ENCODE measurements around the gene OR14C36.
"Not testable (repeated sequence)": the region's sequence is repeated elsewhere in the genome, so short reads cannot be mapped to it uniquely, and the experiment has no call there.

The OR14C36 gene, protein sequence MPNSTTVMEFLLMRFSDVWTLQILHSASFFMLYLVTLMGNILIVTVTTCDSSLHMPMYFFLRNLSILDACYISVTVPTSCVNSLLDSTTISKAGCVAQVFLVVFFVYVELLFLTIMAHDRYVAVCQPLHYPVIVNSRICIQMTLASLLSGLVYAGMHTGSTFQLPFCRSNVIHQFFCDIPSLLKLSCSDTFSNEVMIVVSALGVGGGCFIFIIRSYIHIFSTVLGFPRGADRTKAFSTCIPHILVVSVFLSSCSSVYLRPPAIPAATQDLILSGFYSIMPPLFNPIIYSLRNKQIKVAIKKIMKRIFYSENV

GRCh38 chr1:248348475-248348874 is at the start of gene OR14C36:
Gene OR14C36 (plus strand): TSS chr1:248348775. CDS start chr1:248348775, 0 bp downstream.
- no peak for DNase-seq

DNA sequence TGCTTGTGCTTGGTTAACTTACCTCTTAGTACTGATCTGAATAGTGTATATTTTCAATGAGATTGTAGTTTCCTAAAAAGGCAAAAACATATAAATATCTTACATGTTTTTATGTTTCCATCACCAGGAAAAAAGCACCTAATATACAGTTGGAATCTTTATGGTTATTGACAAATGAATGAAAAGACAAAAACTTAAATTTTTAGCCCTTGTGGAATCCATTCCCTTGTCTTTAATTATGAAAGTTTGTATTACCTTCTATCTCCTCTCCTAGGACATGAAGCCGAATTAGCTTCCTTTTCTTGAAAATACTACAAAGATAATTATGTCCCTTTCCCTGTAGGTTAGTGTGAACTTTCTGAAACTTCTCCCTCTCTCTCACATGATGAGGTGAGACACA is 45.3 kb upstream of the OR14C36 start, which contains the start of gene OR2T12:
OR2T12 (minus strand) TSS at position 101 of the 400 bp plus-strand sequence. CDS start 7,846 bp downstream, outside the sequence.
- no peak for DNase-seq

GRCh38 chr1:248305672-248306071 is 42.9 kb upstream of the OR14C36 start:
- not testable (repeated sequence) for DNase-seq

- no peak for DNase-seq
Observed at GRCh38 chr1:248306103-248306502, 42.5 kb upstream of the OR14C36 start.

DNA sequence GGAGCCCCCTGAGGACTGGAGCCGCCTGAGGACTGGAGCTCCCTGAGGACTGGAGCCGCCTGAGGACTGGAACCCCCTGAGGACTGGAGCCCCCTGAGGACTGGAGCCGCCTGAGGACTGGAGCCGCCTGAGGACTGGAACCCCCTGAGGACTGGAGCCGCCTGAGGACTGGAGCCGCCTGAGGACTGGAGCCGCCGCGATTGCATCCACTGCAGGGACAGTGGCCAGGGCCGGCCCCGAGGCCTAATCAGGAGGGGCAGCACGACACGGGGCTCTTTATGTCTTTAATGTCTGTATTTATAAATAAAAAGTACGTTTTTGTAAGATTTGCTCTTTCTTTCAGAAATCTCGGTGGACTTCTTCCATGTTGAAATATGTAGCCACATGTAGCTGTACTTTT is 41.8 kb upstream of the OR14C36 start:
- not testable (repeated sequence) for DNase-seq

GRCh38 chr1:248316796-248317195 is 31.8 kb upstream of the OR14C36 start:
- DNase-seq: no peak

GRCh38 chr1:248324468-248324867 is 24.1 kb upstream of the OR14C36 start, which contains the start of gene OR2M7:
Gene OR2M7 (minus strand): TSS chr1:248324568. CDS start chr1:248324568, 0 bp downstream.
- no peak for DNase-seq

DNA sequence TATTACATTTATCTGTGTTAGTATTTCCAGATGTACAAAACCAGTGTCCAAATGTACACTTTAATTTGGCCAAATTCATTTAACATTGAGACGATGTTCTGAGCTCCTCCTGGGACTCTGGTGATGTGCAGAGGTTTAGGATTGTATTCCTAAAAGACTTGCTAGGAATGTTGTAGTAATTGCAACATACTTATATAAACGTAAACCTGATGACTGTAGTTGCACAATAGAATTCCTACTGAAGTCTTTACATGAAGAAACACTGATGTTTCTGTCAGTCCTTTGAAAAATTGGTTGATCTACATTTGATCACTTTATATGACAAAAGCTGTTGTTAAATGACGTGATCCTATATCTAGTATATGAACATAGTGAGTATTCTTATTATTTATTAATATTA is 5.1 kb upstream of the OR14C36 start:
- DNase-seq: no peak

- DNase-seq: no peak
Observed at GRCh38 chr1:248359415-248359814, 10.8 kb downstream of the OR14C36 start.

- no peak for DNase-seq
Observed at GRCh38 chr1:248361121-248361715, 12.6 kb downstream of the OR14C36 start, which contains the start of gene OR2T4. Gene OR2T4 (plus strand): TSS chr1:248361665. CDS start chr1:248361665, 0 bp downstream.

DNA sequence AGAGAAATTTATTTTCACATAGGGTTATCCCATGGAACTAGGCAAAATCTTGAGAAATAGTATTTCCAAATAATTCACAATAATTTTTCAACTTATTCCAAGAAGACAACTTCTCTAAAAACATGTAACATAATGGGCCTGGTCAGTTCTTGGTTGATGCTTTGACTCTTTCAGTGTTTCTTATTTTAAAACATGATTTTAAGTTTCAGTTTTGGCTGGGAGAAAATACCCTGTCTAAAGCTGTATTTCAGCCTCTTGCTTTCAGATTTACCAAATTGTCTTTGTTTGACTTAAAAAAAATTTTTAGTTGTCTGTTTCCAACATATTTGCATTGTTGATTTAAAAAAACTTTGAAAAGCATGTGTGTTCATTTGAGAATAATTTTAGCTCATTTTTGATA is 18.0 kb downstream of the OR14C36 start:
- no peak for DNase-seq

GRCh38 chr1:248372394-248372793 is 23.8 kb downstream of the OR14C36 start:
- no peak for DNase-seq

- no peak for DNase-seq
Observed at GRCh38 chr1:248373761-248374160, 25.2 kb downstream of the OR14C36 start.

GRCh38 chr1:248375446-248375845 is 26.9 kb downstream of the OR14C36 start, which contains the start of gene OR2T6:
Gene OR2T6 (plus strand): TSS chr1:248375746. CDS start chr1:248387609, 11,863 bp downstream.
- no peak for DNase-seq

DNA sequence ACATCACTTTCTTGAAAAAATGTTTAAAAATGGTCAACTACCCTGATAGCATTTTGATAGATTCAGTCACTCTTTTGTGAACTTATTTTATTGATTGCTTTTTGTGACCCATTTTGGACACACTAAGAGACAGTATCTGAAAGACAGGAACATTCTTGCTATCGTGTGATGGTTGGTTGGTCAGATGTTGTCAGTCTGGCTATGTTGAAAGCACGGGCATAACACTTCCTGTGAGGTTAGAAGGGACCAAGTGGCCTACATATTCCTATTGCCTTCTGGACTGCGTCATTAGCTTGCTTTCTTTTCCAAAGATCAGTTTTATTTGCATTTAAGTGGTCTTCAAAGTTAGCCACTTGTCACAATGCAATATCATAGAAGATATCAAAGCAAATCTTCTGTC is 28.3 kb downstream of the OR14C36 start:
- DNase-seq: no peak

DNA sequence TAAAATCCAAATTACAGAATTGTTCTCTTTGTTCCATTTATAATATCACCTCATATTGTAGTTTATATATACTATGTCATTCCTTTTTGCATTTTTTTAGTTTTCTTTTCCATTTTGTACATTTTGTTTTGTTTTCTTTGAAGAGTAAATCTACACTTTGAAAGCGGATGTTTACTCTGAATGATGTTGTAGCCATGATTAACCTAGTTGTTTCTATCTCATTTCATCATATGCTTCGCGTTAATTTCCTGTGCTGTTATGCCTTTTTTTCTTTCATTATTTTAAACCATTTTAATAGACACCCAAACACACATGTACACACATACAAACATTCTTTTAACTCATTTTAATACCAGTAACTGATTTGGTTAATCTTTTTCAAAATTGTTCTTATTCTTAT is 32.3 kb downstream of the OR14C36 start:
- DNase-seq: no peak

DNA sequence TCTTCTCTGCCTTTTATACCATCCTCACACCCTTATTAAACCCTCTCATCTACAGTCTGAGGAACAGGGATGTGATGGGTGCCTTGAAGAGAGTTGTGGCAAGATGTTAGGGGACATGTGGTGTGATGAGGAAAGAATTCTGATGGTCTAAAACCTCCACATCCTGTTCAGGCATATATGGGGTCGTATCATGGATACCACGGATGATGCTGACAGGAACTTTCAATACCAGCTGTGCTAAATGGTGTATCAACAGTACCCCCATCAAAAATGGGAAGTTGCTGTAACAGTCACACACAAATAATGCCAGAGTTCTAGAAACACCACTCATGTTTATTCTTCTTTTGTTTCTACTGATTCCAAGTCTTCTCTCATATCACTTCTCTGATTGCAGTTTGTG is 39.9 kb downstream of the OR14C36 start:
- DNase-seq: no peak

DNA sequence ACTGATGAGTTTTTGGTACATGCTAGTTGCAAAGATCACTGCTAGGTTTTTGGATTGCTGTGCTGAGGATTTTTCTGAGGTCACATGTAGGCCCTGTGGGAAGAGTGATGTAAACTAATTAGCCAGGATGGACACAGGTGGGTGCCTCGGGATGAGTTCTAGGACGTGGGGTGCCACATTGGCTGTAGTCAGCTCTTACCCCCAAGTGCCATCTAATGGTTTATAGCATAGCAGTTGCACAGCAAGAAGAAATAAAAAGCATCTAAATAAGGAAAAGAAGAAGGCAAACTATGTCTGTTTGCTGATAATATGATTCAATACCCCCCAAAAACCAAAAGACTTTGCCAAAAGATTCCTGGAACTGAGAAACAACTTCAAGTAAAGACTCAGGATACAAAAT is 44.5 kb downstream of the OR14C36 start:
- no peak for DNase-seq
